Ectodermal cell (in vitro differentiated cells): ENCODE data around the gene CEACAM18. TPM values are rescaled to one million over a fixed set of nuclear protein-coding genes. Genes with fewer than 3 reads are reported as not detected.

ENCODE experiments used
- H3K27ac ChIP-seq: 2 replicates; pipeline ENCODE4 v1.7.0; 2013; ENCODE audit warnings: mild to moderate bottlenecking, low read depth, low read length; ENCODE audit not compliant: insufficient read depth, poor library complexity, severe bottlenecking
- H3K27me3 ChIP-seq: 2 replicates; pipeline ENCODE4 v1.7.0; 2013; ENCODE audit warnings: mild to moderate bottlenecking, low read length; ENCODE audit not compliant: insufficient read depth, control insufficient read depth, poor library complexity, severe bottlenecking
- H3K36me3 ChIP-seq: one replicate; pipeline ENCODE4 v1.7.0; 2013; ENCODE audit warnings: low read length; ENCODE audit not compliant: control insufficient read depth, insufficient read depth
- H3K4me1 ChIP-seq: one replicate; pipeline ENCODE4 v1.7.0; 2013; ENCODE audit warnings: low read length; ENCODE audit not compliant: control insufficient read depth, insufficient read depth
- H3K4me3 ChIP-seq: 2 replicates; pipeline ENCODE4 v1.7.0; 2013; ENCODE audit warnings: low read depth, low read length, control low read depth; ENCODE audit not compliant: insufficient read depth
- H3K9me3 ChIP-seq: 2 replicates; pipeline ENCODE4 v1.7.0; 2013; ENCODE audit warnings: mild to moderate bottlenecking, low read length, moderate library complexity; ENCODE audit not compliant: control insufficient read depth
- WGBS, 2 experiments: methylation state at CpG; one replicate each; pipeline ENCODE4 v1.1.7; 2013; ENCODE audit warnings: missing lambda C conversion rate in 2 of 2; 5-methylcytosine and 5-hydroxymethylcytosine counted together
- polyA plus RNA-seq, 4 experiments: library from polyadenylated mRNA; stranded (reverse); fragments of 50-300 nt; gene quantifications; one replicate each; pipeline ENCODE4 v1.2.3, GENCODE V29; 2013

The CEACAM18 gene
- not detected for polyA plus RNA-seq (2013, experiment 1 of 4)
- polyA plus RNA-seq (2013, experiment 2 of 4): not detected
- polyA plus RNA-seq (2013, experiment 3 of 4): not detected
- not detected for polyA plus RNA-seq (2013, experiment 4 of 4)

GRCh38 chr19:51478381-51479234 is at the start of gene CEACAM18:
CEACAM18 (plus strand) TSS chr19:51478539.
- no peaks in the 10 kb centered on the region for H3K4me1 ChIP-seq
- H3K4me3 ChIP-seq: no peak within 1 kb of the TSS
- no peaks in the 10 kb centered on the region for H3K9me3 ChIP-seq
- 69 to 71% methylated on average over 17 of the region's 17 CpGs for WGBS, 2 experiments
- no peak within 1 kb of the TSS for H3K27ac ChIP-seq
- H3K36me3 ChIP-seq: no peaks in the 10 kb centered on the region
- H3K27me3 ChIP-seq: peaks cover 5% of the 10 kb centered on the region

GRCh38 chr19:51430221-51430620 is 48.1 kb upstream of the CEACAM18 start:
- no peaks in the 10 kb centered on the region for H3K27me3 ChIP-seq
- H3K36me3 ChIP-seq: no peaks in the 10 kb centered on the region
- 73 to 79% methylated on average over 3 of the region's 3 CpGs for WGBS, 2 experiments
- no peaks in the 10 kb centered on the region for H3K9me3 ChIP-seq
- no peak overlapping the region for H3K4me3 ChIP-seq
- H3K27ac ChIP-seq: no peak overlapping the region
- no peaks in the 10 kb centered on the region for H3K4me1 ChIP-seq

GRCh38 chr19:51431124-51431523 is 47.2 kb upstream of the CEACAM18 start:
- 75 to 76% methylated on average over 3 of the region's 3 CpGs for WGBS, 2 experiments
- H3K27me3 ChIP-seq: no peaks in the 10 kb centered on the region
- no peak overlapping the region for H3K27ac ChIP-seq

GRCh38 chr19:51433043-51433442 is 45.3 kb upstream of the CEACAM18 start:
- H3K9me3 ChIP-seq: no peaks in the 10 kb centered on the region
- H3K36me3 ChIP-seq: no peaks in the 10 kb centered on the region
- WGBS, 2 experiments: 83 to 91% methylated on average over 3 to 4 of the region's 4 CpGs
- H3K27ac ChIP-seq: no peak overlapping the region
- no peak overlapping the region for H3K4me3 ChIP-seq
- no peaks in the 10 kb centered on the region for H3K27me3 ChIP-seq
- no peaks in the 10 kb centered on the region for H3K4me1 ChIP-seq

More at GRCh38 chr19:51431124-51431523, 47.2 kb upstream of the CEACAM18 start:
- no peaks in the 10 kb centered on the region for H3K4me1 ChIP-seq
- H3K9me3 ChIP-seq: no peaks in the 10 kb centered on the region
- no peaks in the 10 kb centered on the region for H3K36me3 ChIP-seq
- no peak overlapping the region for H3K4me3 ChIP-seq

GRCh38 chr19:51434456-51434855 is 43.9 kb upstream of the CEACAM18 start:
- Histone ChIP-seq H3K36me3 (no peaks in the 10 kb centered on the region), H3K4me1 (no peaks in the 10 kb centered on the region), H3K27ac (no peak overlapping the region), H3K9me3 (no peaks in the 10 kb centered on the region), H3K27me3 (no peaks in the 10 kb centered on the region), H3K4me3 (no peak overlapping the region)
- 93 to 95% methylated on average over 1 of the region's 1 CpG for WGBS, 2 experiments

GRCh38 chr19:51439021-51439465 is 39.3 kb upstream of the CEACAM18 start:
- Histone ChIP-seq H3K36me3 (no peaks in the 10 kb centered on the region), H3K9me3 (no peaks in the 10 kb centered on the region), H3K27ac (no peak overlapping the region), H3K4me1 (no peaks in the 10 kb centered on the region), H3K4me3 (no peak overlapping the region), H3K27me3 (no peaks in the 10 kb centered on the region)
- 82 to 87% methylated on average over 4 of the region's 5 CpGs for WGBS, 2 experiments

- H3K9me3 ChIP-seq: no peaks in the 10 kb centered on the region
- H3K4me1 ChIP-seq: no peaks in the 10 kb centered on the region
- no peak overlapping the region for H3K27ac ChIP-seq
- H3K27me3 ChIP-seq: no peaks in the 10 kb centered on the region
- H3K36me3 ChIP-seq: no peaks in the 10 kb centered on the region
- H3K4me3 ChIP-seq: no peak overlapping the region
- 84 to 87% methylated on average over 2 of the region's 2 CpGs for WGBS, 2 experiments
Measured at GRCh38 chr19:51440052-51440451, 38.3 kb upstream of the CEACAM18 start.

- H3K9me3 ChIP-seq: no peaks in the 10 kb centered on the region
- no peaks in the 10 kb centered on the region for H3K4me1 ChIP-seq
- H3K36me3 ChIP-seq: no peaks in the 10 kb centered on the region
- 50 to 55% methylated on average over 11 of the region's 11 CpGs for WGBS, 2 experiments
- no peak overlapping the region for H3K27ac ChIP-seq
- H3K4me3 ChIP-seq: no peak overlapping the region
- H3K27me3 ChIP-seq: no peaks in the 10 kb centered on the region
Measured at GRCh38 chr19:51440846-51441409, 37.4 kb upstream of the CEACAM18 start.

GRCh38 chr19:51441410-51442390 is 36.6 kb upstream of the CEACAM18 start:
- 85 to 88% methylated on average over 31 of the region's 31 CpGs for WGBS, 2 experiments
- no peaks in the 10 kb centered on the region for H3K4me1 ChIP-seq
- H3K27me3 ChIP-seq: no peaks in the 10 kb centered on the region
- H3K36me3 ChIP-seq: no peaks in the 10 kb centered on the region
- no peak overlapping the region for H3K27ac ChIP-seq
- H3K9me3 ChIP-seq: no peaks in the 10 kb centered on the region
- no peak overlapping the region for H3K4me3 ChIP-seq
